Measurements from ENCODE around the gene KNSTRN. TPM values are rescaled to one million over a fixed set of nuclear protein-coding genes. Genes with fewer than 3 reads are reported as not detected.

Gene KNSTRN
- total RNA-seq, 1 experiment from 2014 or later, result 115 TPM

DNA sequence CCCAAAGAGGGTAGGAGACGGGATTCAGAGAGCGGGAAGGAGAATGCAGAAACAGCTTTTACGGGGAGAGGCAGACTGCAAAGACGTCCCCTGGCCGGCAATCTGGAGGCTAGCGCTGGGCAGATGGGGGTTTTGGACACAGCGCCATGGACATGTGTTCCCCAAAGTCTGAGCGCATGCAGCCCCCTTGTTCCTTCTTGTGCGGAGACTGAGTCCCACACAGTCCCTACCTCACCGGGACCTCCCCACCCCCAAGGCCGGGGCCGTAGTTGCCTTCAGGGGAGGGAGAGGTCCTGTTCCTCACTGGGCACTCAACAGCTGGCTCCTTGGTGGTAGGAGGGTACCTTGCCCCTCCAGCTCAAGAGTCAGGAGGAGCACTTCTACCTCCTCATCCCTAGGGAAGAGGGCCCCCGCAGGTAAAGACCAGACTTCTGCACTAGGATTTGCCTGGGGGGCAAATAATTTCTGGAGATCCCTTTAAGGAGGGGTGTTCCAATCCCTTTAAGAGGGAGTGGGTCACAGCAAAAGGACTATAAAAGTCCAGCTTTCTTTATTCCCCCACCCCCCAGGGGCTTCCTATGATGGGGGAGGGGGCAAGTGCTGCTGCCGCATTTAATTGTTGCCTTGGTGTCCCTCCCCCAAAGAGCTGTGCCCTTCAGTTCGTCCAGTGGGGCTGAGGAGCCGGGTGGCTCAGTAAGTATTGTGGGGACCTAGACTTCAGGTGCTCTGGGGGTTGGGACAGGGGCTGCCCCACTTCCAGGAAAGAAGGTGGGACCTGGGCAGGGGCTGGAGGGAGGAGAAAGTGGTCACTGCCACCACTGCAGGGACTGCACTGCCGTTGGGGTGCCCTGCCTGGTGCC is 54.6 kb downstream of the KNSTRN start:
- peak overlapping the region; percentile 50 for H3K4me3 ChIP-seq (ENCODE audit: low read depth, low read length, poor library complexity, severe bottlenecking)
- CTCF ChIA-PET, result interaction anchor here (0.6 kb wide), 1 partner anchor 153 kb away, joined by 5 read pairs; no protein-coding TSS in a partner anchor
- intact Hi-C loops (cut with micrococcal nuclease; ENCODE audit: unreplicated experiment), result no loop called here
- no peak for DNase-seq (ENCODE audit: low spot score)
- peaks cover 32% of the 10 kb centered on the region for H3K4me1 ChIP-seq (ENCODE audit: insufficient read depth, low read length, poor library complexity, severe bottlenecking)
- no peaks in the 10 kb centered on the region for H3K27me3 ChIP-seq (replicated peaks; ENCODE audit: insufficient read depth, low read depth, low read length, poor library complexity)
- POLR2A ChIA-PET (ENCODE audit: low non-redundant PET), result no interaction called here
- H3K27ac ChIP-seq (ENCODE audit: low read depth, low read length, poor library complexity, severe bottlenecking), result no peak overlapping the region
- BruUV-seq (replicated peaks), result no TSS peak
- no peak for TF ChIP-seq EZH2 (IDR thresholded peaks at IDR 0.05; ENCODE audit: borderline replicate concordance, low read depth, low read length, poor library complexity, severe bottlenecking)
- TF ChIP-seq, protein P1, sequence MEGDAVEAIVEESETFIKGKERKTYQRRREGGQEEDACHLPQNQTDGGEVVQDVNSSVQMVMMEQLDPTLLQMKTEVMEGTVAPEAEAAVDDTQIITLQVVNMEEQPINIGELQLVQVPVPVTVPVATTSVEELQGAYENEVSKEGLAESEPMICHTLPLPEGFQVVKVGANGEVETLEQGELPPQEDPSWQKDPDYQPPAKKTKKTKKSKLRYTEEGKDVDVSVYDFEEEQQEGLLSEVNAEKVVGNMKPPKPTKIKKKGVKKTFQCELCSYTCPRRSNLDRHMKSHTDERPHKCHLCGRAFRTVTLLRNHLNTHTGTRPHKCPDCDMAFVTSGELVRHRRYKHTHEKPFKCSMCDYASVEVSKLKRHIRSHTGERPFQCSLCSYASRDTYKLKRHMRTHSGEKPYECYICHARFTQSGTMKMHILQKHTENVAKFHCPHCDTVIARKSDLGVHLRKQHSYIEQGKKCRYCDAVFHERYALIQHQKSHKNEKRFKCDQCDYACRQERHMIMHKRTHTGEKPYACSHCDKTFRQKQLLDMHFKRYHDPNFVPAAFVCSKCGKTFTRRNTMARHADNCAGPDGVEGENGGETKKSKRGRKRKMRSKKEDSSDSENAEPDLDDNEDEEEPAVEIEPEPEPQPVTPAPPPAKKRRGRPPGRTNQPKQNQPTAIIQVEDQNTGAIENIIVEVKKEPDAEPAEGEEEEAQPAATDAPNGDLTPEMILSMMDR (conservative IDR thresholded peaks at IDR 0.05; ENCODE audit: low read depth, low read length), result no peak
- H3K36me3 ChIP-seq (ENCODE audit: insufficient read depth, low read length, poor library complexity, severe bottlenecking), result no peaks in the 10 kb centered on the region
- H3K9me3 ChIP-seq (ENCODE audit: low read depth, low read length, poor library complexity, severe bottlenecking), result no peaks in the 10 kb centered on the region

DNA sequence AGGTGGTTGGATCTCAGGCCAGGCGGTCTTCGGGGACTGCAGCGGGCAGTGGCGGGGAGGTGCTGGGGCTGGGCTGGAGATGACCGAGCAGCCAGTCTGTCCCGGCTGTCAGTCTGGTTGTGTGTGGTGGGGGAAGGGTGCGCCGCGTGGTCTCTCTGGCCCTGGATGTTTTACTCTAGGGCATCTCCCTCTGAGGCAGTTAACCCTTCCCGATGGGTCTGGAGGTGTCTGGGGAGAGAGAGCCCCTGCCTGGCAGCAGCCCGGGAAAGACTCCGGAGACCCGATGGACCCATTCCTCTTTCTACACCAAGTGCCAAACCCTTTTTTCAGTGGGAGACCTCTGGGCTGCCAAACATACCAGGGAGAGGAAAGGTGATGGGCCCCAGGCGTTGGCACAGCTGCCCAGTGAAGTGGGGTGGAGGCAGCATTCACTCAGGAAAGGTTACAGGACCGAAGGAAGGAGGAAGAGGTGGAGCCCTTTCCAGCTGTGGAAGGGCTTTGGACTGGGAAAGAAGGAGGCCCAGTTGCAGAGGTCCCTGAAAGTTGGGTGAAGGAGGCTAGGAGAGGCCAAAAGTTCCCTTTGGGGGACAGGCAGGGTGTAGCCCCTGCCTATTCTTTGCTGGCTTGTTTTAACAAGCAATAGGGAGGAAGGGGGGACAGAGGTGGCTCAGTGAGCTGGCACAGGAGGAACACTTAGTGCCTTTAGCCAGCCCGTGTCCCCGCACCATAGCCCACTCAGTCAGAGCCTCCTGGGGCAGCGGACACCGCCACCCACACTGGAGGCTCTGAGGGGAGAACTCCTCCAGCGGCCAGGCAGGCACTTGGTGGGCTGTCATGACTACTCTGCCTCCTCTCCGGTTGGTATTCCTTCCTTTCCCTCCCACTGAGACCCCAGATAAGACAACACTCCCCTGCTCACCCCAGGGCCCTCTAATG is 55.5 kb downstream of the KNSTRN start:
- Histone ChIP-seq H3K4me3 (ENCODE audit: low read depth, low read length, poor library complexity, severe bottlenecking) (no peak overlapping the region), H3K27me3 (replicated peaks; ENCODE audit: insufficient read depth, low read depth, low read length, poor library complexity) (no peaks in the 10 kb centered on the region), H3K36me3 (ENCODE audit: insufficient read depth, low read length, poor library complexity, severe bottlenecking) (no peaks in the 10 kb centered on the region), H3K4me1 (ENCODE audit: insufficient read depth, low read length, poor library complexity, severe bottlenecking) (peaks cover 32% of the 10 kb centered on the region), H3K27ac (ENCODE audit: low read depth, low read length, poor library complexity, severe bottlenecking) (no peak overlapping the region), H3K9me3 (ENCODE audit: low read depth, low read length, poor library complexity, severe bottlenecking) (no peaks in the 10 kb centered on the region)
- DNase-seq (ENCODE audit: low spot score), result no peak
- ChIA-PET POLR2A (ENCODE audit: low non-redundant PET) (no interaction called here), CTCF (no interaction called here)
- no TSS peak for BruUV-seq (replicated peaks)
- no peak for TF ChIP-seq EZH2 (IDR thresholded peaks at IDR 0.05; ENCODE audit: borderline replicate concordance, low read depth, low read length, poor library complexity, severe bottlenecking)
- TF ChIP-seq, protein P1 (conservative IDR thresholded peaks at IDR 0.05; ENCODE audit: low read depth, low read length), result no peak
- intact Hi-C loops (cut with micrococcal nuclease; ENCODE audit: unreplicated experiment), result no loop called here

DNA sequence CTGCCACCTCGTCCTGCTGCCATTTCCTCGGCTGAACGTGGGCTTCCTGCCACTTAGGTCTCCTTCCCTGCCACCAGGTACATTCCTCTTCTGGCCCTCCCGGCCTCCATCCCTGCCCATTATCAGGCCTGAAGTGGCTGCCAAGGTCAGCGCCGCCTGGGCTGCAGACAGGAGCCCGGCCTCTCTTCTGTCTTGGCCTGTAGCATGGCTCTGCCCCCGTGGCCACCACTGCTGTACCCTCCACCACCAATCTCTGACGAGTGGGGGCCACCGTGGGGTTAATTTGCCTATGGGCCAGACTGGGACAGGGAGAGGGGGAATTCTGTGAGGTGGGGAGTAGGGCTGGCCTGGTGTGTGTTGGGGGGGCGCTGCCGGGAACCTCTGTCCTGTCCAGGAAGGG is 56.2 kb downstream of the KNSTRN start:
- POLR2A ChIA-PET (ENCODE audit: low non-redundant PET), result no interaction called here
- Histone ChIP-seq H3K4me3 (ENCODE audit: low read depth, low read length, poor library complexity, severe bottlenecking) (no peak overlapping the region), H3K27me3 (replicated peaks; ENCODE audit: insufficient read depth, low read depth, low read length, poor library complexity) (no peaks in the 10 kb centered on the region), H3K9me3 (ENCODE audit: low read depth, low read length, poor library complexity, severe bottlenecking) (no peaks in the 10 kb centered on the region), H3K36me3 (ENCODE audit: insufficient read depth, low read length, poor library complexity, severe bottlenecking) (no peaks in the 10 kb centered on the region), H3K4me1 (ENCODE audit: insufficient read depth, low read length, poor library complexity, severe bottlenecking) (peaks cover 32% of the 10 kb centered on the region), H3K27ac (ENCODE audit: low read depth, low read length, poor library complexity, severe bottlenecking) (no peak overlapping the region)
- intact Hi-C loops (cut with micrococcal nuclease; ENCODE audit: unreplicated experiment), result no loop called here
- no peak for DNase-seq (ENCODE audit: low spot score)
- TF ChIP-seq EZH2 (IDR thresholded peaks at IDR 0.05; ENCODE audit: borderline replicate concordance, low read depth, low read length, poor library complexity, severe bottlenecking), result no peak
- TF ChIP-seq, protein P1 (conservative IDR thresholded peaks at IDR 0.05; ENCODE audit: low read depth, low read length), result no peak
- CTCF ChIA-PET, result no interaction called here
- BruUV-seq (replicated peaks), result no TSS peak
